A549 (cell line): Measurements from ENCODE around the gene UGT2B7. TPM values are rescaled to one million over a fixed set of nuclear protein-coding genes. Genes with fewer than 3 reads are reported as not detected.

Experiments
- ATAC-seq, 2 experiments: fragments of 200-7000 bp in 1 of 2; fragments of >200 bp in 1 of 2; cut with Nextera tagmentation in 1 of 2; cut with Tn5 transposase in 1 of 2; 3 replicates each; pipeline versions ENCODE4 v1.8.0 to v1.9.1; 2018 to 2020; ENCODE audit warnings: mild to moderate bottlenecking in 1 of 2, moderate library complexity in 1 of 2
- CTCF ChIA-PET: fragments of 300-600 bp; sonication (Branson Sonifier 250); formaldehyde crosslinking; extraction: SDS; loops from one replicate; lab custom pipeline; 2021; ENCODE audit warnings: antibody characterized with exemption, inconsistent platforms; lab: Yijun Ruan, JAX
- POLR2A ChIA-PET: fragments of 350-600 bp; formaldehyde crosslinking; extraction: SDS; loops from one replicate; lab custom pipeline; 2021; ENCODE audit warnings: antibody characterized with exemption, inconsistent platforms; lab: Yijun Ruan, JAX
- DNase-seq, 2 experiments: peaks; one replicate each; pipeline versions ENCODE4 v3.0.0 to v3.0.0-alpha.2; 2011 to 2016; ENCODE audit warnings: low read depth in 1 of 2, low spot score in 1 of 2
- FAIRE-seq: peaks from 2 replicates; lab custom pipeline; 2011; peaks lifted over from hg19 to GRCh38; lab: Jason Lieb, UNC
- H3K27ac ChIP-seq, 2 experiments: fragments of >200 bp; sonication (Bioruptor Twin); formaldehyde crosslinking; 3 replicates each; pipeline ENCODE4 v1.5.1; 2016 to 2017
- H3K4me1 ChIP-seq: fragments of >200 bp; sonication (Bioruptor Twin); formaldehyde crosslinking; 3 replicates; pipeline ENCODE4 v1.6.1; 2016
- H3K4me2 ChIP-seq: fragments of >200 bp; sonication (Bioruptor Twin); formaldehyde crosslinking; 3 replicates; pipeline ENCODE4 v1.6.1; 2016
- H3K4me3 ChIP-seq: fragments of >200 bp; sonication (Bioruptor Twin); formaldehyde crosslinking; 3 replicates; pipeline ENCODE4 v1.5.1; 2016
- H3K9me3 ChIP-seq: fragments of >200 bp; sonication (Bioruptor Twin); formaldehyde crosslinking; 3 replicates; pipeline ENCODE4 v1.6.1; 2016
- ATOH8 ChIP-seq: fragments of 250-450 bp; sonication (Bioruptor Pico); IDR thresholded peaks from 2 replicates; pipeline ENCODE4 v1.5.0; 2020; ENCODE audit warnings: low read depth, mild to moderate bottlenecking, moderate library complexity
- BCL3 ChIP-seq: fragments of >200 bp; sonication (Bioruptor Twin); formaldehyde crosslinking; IDR thresholded peaks from 3 replicates; pipeline ENCODE4 v1.6.1; 2016
- BHLHE40 ChIP-seq: IDR thresholded peaks from 2 replicates; pipeline ENCODE4 v1.6.1; 2012; ENCODE audit warnings: low read depth, low read length, inconsistent platforms
- CEBPB ChIP-seq, 2 experiments: fragments of >200 bp in 1 of 2; sonication (Bioruptor Twin) in 1 of 2; formaldehyde crosslinking in 1 of 2; IDR thresholded peaks; 2 replicates each; pipeline ENCODE4 v1.6.1; 2012 to 2016
- EHMT2 ChIP-seq: fragments of 200-600 bp; sonication (generic); IDR thresholded peaks from 2 replicates; pipeline ENCODE4 v1.6.1; 2016; ENCODE audit warnings: antibody characterized with exemption, low read depth, mild to moderate bottlenecking, moderate library complexity
- ELK1 ChIP-seq: fragments of 150-350 bp; IDR thresholded peaks from 2 replicates; pipeline ENCODE4 v1.6.1; 2014; ENCODE audit warnings: low read depth, mild to moderate bottlenecking, low read length
- EP300 ChIP-seq, 2 experiments: fragments of >200 bp; sonication (Bioruptor Twin); formaldehyde crosslinking; IDR thresholded peaks; 2 replicates in 1 of 2; 3 replicates in 1 of 2; pipeline ENCODE4 v1.6.1; 2016 to 2017
- FOSB ChIP-seq: fragments of 250-450 bp; sonication (Bioruptor Pico); IDR thresholded peaks from 2 replicates; pipeline ENCODE4 v1.5.0; 2020; ENCODE audit warnings: mild to moderate bottlenecking, moderate library complexity
- FOSL2 ChIP-seq, 2 experiments: fragments of 450-650 bp in 1 of 2; fragments of >200 bp in 1 of 2; sonication (Bioruptor Twin) in 1 of 2; formaldehyde crosslinking; IDR thresholded peaks; 2 replicates each; pipeline versions ENCODE4 v1.5.0 to v1.6.1; 2016 to 2020; ENCODE audit warnings: mild to moderate bottlenecking in 1 of 2, moderate library complexity in 1 of 2
- FOXS1 ChIP-seq: fragments of 250-450 bp; sonication (Bioruptor Pico); IDR thresholded peaks from 2 replicates; pipeline ENCODE4 v1.5.0; 2020; ENCODE audit warnings: mild to moderate bottlenecking, moderate library complexity
- GATA3 ChIP-seq: IDR thresholded peaks from 2 replicates; pipeline ENCODE4 v1.6.1; 2012; ENCODE audit warnings: borderline replicate concordance
- HES2 ChIP-seq: fragments of >200 bp; sonication (Bioruptor Twin); formaldehyde crosslinking; IDR thresholded peaks from 2 replicates; pipeline ENCODE4 v1.6.1; 2016
- HEYL ChIP-seq: fragments of 250-450 bp; sonication (Bioruptor Pico); IDR thresholded peaks from 2 replicates; pipeline ENCODE4 v1.8.0; 2021; ENCODE audit warnings: mild to moderate bottlenecking, moderate library complexity
- JUN ChIP-seq, 2 experiments: fragments of >200 bp; sonication (Bioruptor Twin); formaldehyde crosslinking; IDR thresholded peaks; 2 replicates in 1 of 2; 3 replicates in 1 of 2; pipeline ENCODE4 v1.6.1; 2016 to 2017
- JUNB ChIP-seq: fragments of >200 bp; sonication (Bioruptor Twin); formaldehyde crosslinking; IDR thresholded peaks from 2 replicates; pipeline ENCODE4 v1.6.1; 2016
- KDM1A ChIP-seq: fragments of 200-600 bp; sonication (generic); IDR thresholded peaks from 2 replicates; pipeline ENCODE4 v1.6.1; 2016; ENCODE audit warnings: low read depth, mild to moderate bottlenecking
- KDM5A ChIP-seq: fragments of 200-600 bp; sonication (generic); IDR thresholded peaks from 2 replicates; pipeline ENCODE4 v1.6.1; 2016; ENCODE audit warnings: antibody characterized with exemption, mild to moderate bottlenecking
- MAFK ChIP-seq: fragments of 450-650 bp; IDR thresholded peaks from 2 replicates; pipeline ENCODE4 v1.6.1; 2014; ENCODE audit not compliant: partially characterized antibody
- MAX ChIP-seq: IDR thresholded peaks from 2 replicates; pipeline ENCODE4 v1.6.1; 2012
- MAZ ChIP-seq: fragments of 150-350 bp; IDR thresholded peaks from 2 replicates; pipeline ENCODE4 v1.6.1; 2014; ENCODE audit warnings: antibody characterized with exemption, low read depth, low read length, borderline replicate concordance
- PBX3 ChIP-seq: IDR thresholded peaks from 2 replicates; pipeline ENCODE4 v1.6.1; 2012
- PHF8 ChIP-seq: fragments of 200-600 bp; sonication (generic); IDR thresholded peaks from 2 replicates; pipeline ENCODE4 v1.6.1; 2016; ENCODE audit warnings: low read depth, mild to moderate bottlenecking, antibody characterized with exemption, moderate library complexity, borderline replicate concordance
- RAD21 ChIP-seq, 2 experiments: fragments of >200 bp in 1 of 2; sonication (Bioruptor Twin) in 1 of 2; formaldehyde crosslinking in 1 of 2; IDR thresholded peaks in 1 of 2; conservative IDR thresholded peaks in 1 of 2; 2 replicates in 1 of 2; 3 replicates in 1 of 2; pipeline ENCODE4 v1.6.1; 2012 to 2018; ENCODE audit warnings: inconsistent platforms in 1 of 2
- RARB ChIP-seq: fragments of 250-450 bp; sonication (Bioruptor Pico); IDR thresholded peaks from 2 replicates; pipeline ENCODE4 v1.8.0; 2021; ENCODE audit warnings: mild to moderate bottlenecking, moderate library complexity
- RCOR1 ChIP-seq: fragments of 150-350 bp; IDR thresholded peaks from 2 replicates; pipeline ENCODE4 v1.6.1; 2014; ENCODE audit warnings: antibody characterized with exemption, low read length, low read depth
- RNF2 ChIP-seq: fragments of 200-600 bp; sonication (generic); IDR thresholded peaks from 2 replicates; pipeline ENCODE4 v1.6.1; 2016; ENCODE audit warnings: low read depth, mild to moderate bottlenecking, antibody characterized with exemption, moderate library complexity, borderline replicate concordance
- SMC3 ChIP-seq: fragments of >200 bp; sonication (Bioruptor Twin); formaldehyde crosslinking; IDR thresholded peaks from 3 replicates; pipeline ENCODE4 v1.6.1; 2018; ENCODE audit warnings: inconsistent platforms
- TFCP2L1 ChIP-seq: fragments of 250-450 bp; sonication (Bioruptor Pico); IDR thresholded peaks from 2 replicates; pipeline ENCODE4 v1.5.0; 2021; ENCODE audit warnings: mild to moderate bottlenecking
- TP53 ChIP-seq: fragments of 250-450 bp; sonication (Bioruptor Pico); IDR thresholded peaks from 2 replicates; pipeline ENCODE4 v1.5.0; 2021; ENCODE audit warnings: mild to moderate bottlenecking, moderate library complexity
- USF2 ChIP-seq: fragments of 450-650 bp; IDR thresholded peaks from 2 replicates; pipeline ENCODE4 v1.6.1; 2014; ENCODE audit warnings: antibody characterized with exemption
- ZC3H11A ChIP-seq: fragments of 450-650 bp; IDR thresholded peaks from 2 replicates; pipeline ENCODE4 v1.6.1; 2014; ENCODE audit warnings: antibody characterized with exemption, mild to moderate bottlenecking
- ZFP36 ChIP-seq: fragments of 450-650 bp; IDR thresholded peaks from 2 replicates; pipeline ENCODE4 v1.6.1; 2014; ENCODE audit warnings: borderline replicate concordance; ENCODE audit not compliant: partially characterized antibody
- ZNF302 ChIP-seq: fragments of 250-450 bp; sonication (Bioruptor Pico); IDR thresholded peaks from 2 replicates; pipeline ENCODE4 v1.9.0; 2021; ENCODE audit warnings: inconsistent platforms, mild to moderate bottlenecking, moderate library complexity
- WGBS: methylation state at CpG from one replicate; pipeline ENCODE4 v1.1.6; 2017; ENCODE audit errors: missing lambda C conversion rate; 5-methylcytosine and 5-hydroxymethylcytosine counted together
- polyA plus RNA-seq, 4 experiments: library from polyadenylated mRNA; depleted of rRNA in 3 of 4; stranded (reverse); fragments of >200 nt; fragmentation: RNase III in 1 of 4; extraction: RNeasy Plus Mini Kit Qiagen cat#74134 plus additional on column Dnase treatment in 1 of 4; gene quantifications; 2 replicates in 3 of 4; 3 replicates in 1 of 4; pipeline ENCODE4 v1.2.3, GENCODE V29; 2011 to 2017

Gene UGT2B7
- polyA plus RNA-seq, 2 of the 4 experiments (the other 2 are of a cell fraction): 0.22 to 0.78 TPM

- Histone ChIP-seq H3K27ac (peak overlapping the region; percentile 87 to 89), H3K4me2 (peak overlapping the region; percentile 75), H3K9me3 (peaks cover 7% of the 10 kb centered on the region; the same call in 2 of the 3 replicates), H3K4me1 (peaks cover 37% of the 10 kb centered on the region), H3K4me3 (no peak overlapping the region)
- ChIA-PET CTCF (no interaction called here), POLR2A (interaction anchor here (1.4 kb wide), 1 partner anchor 363 kb away, joined by 3 read pairs; no protein-coding TSS in a partner anchor)
- DNase-seq (peak; percentile 37 to 89), FAIRE-seq (peak; percentile 39), ATAC-seq (peak; percentile 92 to 93)
- 0% methylated on average over 2 of the region's 2 CpGs for WGBS
- no peak for TF ChIP-seq TFCP2L1
- peak; percentile 68 to 89; a peak in 4 of 5 replicates for TF ChIP-seq JUN (IDR thresholded peaks at IDR 0.05)
- TF ChIP-seq RARB (CRISPR knock-in tag): no peak
- TF ChIP-seq RAD21 (conservative IDR thresholded peaks at IDR 0.05 in 1 of 2, IDR thresholded peaks at IDR 0.05 in 1 of 2): peak; percentile 21 to 66; a peak in 3 of 5 replicates
- TF ChIP-seq JUNB: peak; percentile 95
- TF ChIP-seq RNF2: no peak
- no peak for TF ChIP-seq BHLHE40
- TF ChIP-seq GATA3: peak; percentile 93
- TF ChIP-seq ZC3H11A: no peak
- no peak for TF ChIP-seq KDM1A
- peak; percentile 83 to 88; a peak in 4 of 5 replicates for TF ChIP-seq EP300 (IDR thresholded peaks at IDR 0.05)
- TF ChIP-seq USF2: peak; percentile 50
- TF ChIP-seq BCL3: peak; percentile 92; the same call in 2 of the 3 replicates
- TF ChIP-seq PBX3: no peak
- no peak for TF ChIP-seq FOSB (CRISPR knock-in tag)
- TF ChIP-seq HEYL (CRISPR knock-in tag): no peak
- TF ChIP-seq PHF8: no peak
- TF ChIP-seq SMC3: peak; percentile 51; the same call in 2 of the 3 replicates
- TF ChIP-seq FOSL2 (IDR thresholded peaks at IDR 0.05): peak; percentile 92
- peak; percentile 91 for TF ChIP-seq FOSL2 (CRISPR knock-in tag; IDR thresholded peaks at IDR 0.05)
- no peak for TF ChIP-seq KDM5A
- TF ChIP-seq RCOR1: no peak
- peak; percentile 55; the same call in 1 of the 2 replicates for TF ChIP-seq HES2
- TF ChIP-seq FOXS1 (CRISPR knock-in tag): no peak
- TF ChIP-seq TP53 (CRISPR knock-in tag): no peak
- no peak for TF ChIP-seq ATOH8 (CRISPR knock-in tag)
- no peak for TF ChIP-seq MAZ
- peak; percentile 99 for TF ChIP-seq MAFK
- no peak for TF ChIP-seq ZFP36
- peak; percentile 63 to 80 for TF ChIP-seq CEBPB (IDR thresholded peaks at IDR 0.05)
- no peak for TF ChIP-seq ELK1
- no peak for TF ChIP-seq ZNF302 (CRISPR knock-in tag)
- TF ChIP-seq EHMT2: no peak
- TF ChIP-seq MAX: peak; percentile 42; the same call in 1 of the 2 replicates
Measured at GRCh38 chr4:69095301-69095731, 958 bp upstream of the UGT2B7 start.
